WTC11 (cell line): Measurements from ENCODE around the gene MLF2. TPM values are rescaled to one million over a fixed set of nuclear protein-coding genes. Genes with fewer than 3 reads are reported as not detected.

Experiments used
- ATAC-seq: fragments of 200-7000 bp; cut with Tn5 transposase; 2 replicates; pipeline ENCODE4 v1.10.0; 2021; ENCODE audit warnings: mild to moderate bottlenecking, moderate library complexity
- CTCF ChIA-PET: fragments of 300-600 bp; sonication (Branson Sonifier 250); formaldehyde crosslinking; loops from one replicate; lab custom pipeline; 2021; ENCODE audit warnings: antibody characterized with exemption; lab: Charles Lee
- POLR2A ChIA-PET: fragments of 350-600 bp; sonication (Branson Sonifier 250); formaldehyde crosslinking; loops from one replicate; lab custom pipeline; 2021; ENCODE audit warnings: antibody characterized with exemption; lab: Charles Lee
- DNase-seq: peaks from one replicate; pipeline ENCODE4 v3.0.0; 2021; ENCODE audit warnings: low spot score
- H3K27ac Mint-ChIP-seq: 2 replicates; pipeline ENCODE4 v1.8.0; 2021; ENCODE audit warnings: mixed read lengths
- H3K27me3 Mint-ChIP-seq: 2 replicates; pipeline ENCODE4 v1.8.0; 2021; ENCODE audit warnings: low read depth, mild to moderate bottlenecking, moderate library complexity, mixed read lengths
- H3K36me3 Mint-ChIP-seq: 2 replicates; pipeline ENCODE4 v1.8.0; 2021; ENCODE audit warnings: mixed read lengths
- H3K4me1 Mint-ChIP-seq: 2 replicates; pipeline ENCODE4 v1.8.0; 2022; ENCODE audit warnings: mixed read lengths
- H3K4me3 Mint-ChIP-seq: 2 replicates; pipeline ENCODE4 v1.8.0; 2021; ENCODE audit warnings: mild to moderate bottlenecking, moderate library complexity, mixed read lengths
- H3K9me3 Mint-ChIP-seq: 2 replicates; pipeline ENCODE4 v1.8.0; 2021; ENCODE audit warnings: mixed read lengths
- CBFB ChIP-seq: sonication (generic); formaldehyde crosslinking; IDR thresholded peaks from 2 replicates; pipeline ENCODE4 v1.8.1; 2022; ENCODE audit warnings: mild to moderate bottlenecking, low read depth, missing genetic modification reagents
- CREM ChIP-seq: sonication (generic); formaldehyde crosslinking; IDR thresholded peaks from 2 replicates; pipeline ENCODE4 v1.8.1; 2022; ENCODE audit warnings: mild to moderate bottlenecking, missing genetic modification reagents, moderate library complexity
- ERG ChIP-seq: fragments of 250-450 bp; sonication (Bioruptor Pico); IDR thresholded peaks from 2 replicates; pipeline ENCODE4 v1.8.0; 2021; ENCODE audit warnings: mild to moderate bottlenecking
- FOXJ3 ChIP-seq: sonication (generic); formaldehyde crosslinking; IDR thresholded peaks from 2 replicates; pipeline ENCODE4 v1.9.0; 2021; ENCODE audit warnings: missing genetic modification reagents, mild to moderate bottlenecking, borderline replicate concordance
- FOXP1 ChIP-seq: sonication (generic); formaldehyde crosslinking; IDR thresholded peaks from 2 replicates; pipeline ENCODE4 v1.8.0; 2022; ENCODE audit warnings: missing genetic modification reagents, mild to moderate bottlenecking, moderate library complexity, borderline replicate concordance
- JUN ChIP-seq: sonication (generic); formaldehyde crosslinking; IDR thresholded peaks from 2 replicates; pipeline ENCODE4 v1.8.0; 2023; ENCODE audit warnings: mild to moderate bottlenecking, missing genetic modification reagents
- MAX ChIP-seq: sonication (generic); formaldehyde crosslinking; IDR thresholded peaks from 2 replicates; pipeline ENCODE4 v1.8.0; 2022; ENCODE audit warnings: mild to moderate bottlenecking, missing genetic modification reagents
- MLX ChIP-seq: sonication (generic); formaldehyde crosslinking; IDR thresholded peaks from 2 replicates; pipeline ENCODE4 v1.8.1; 2023; ENCODE audit warnings: mild to moderate bottlenecking, missing genetic modification reagents, moderate library complexity
- NR2C2 ChIP-seq: sonication (generic); formaldehyde crosslinking; IDR thresholded peaks from 2 replicates; pipeline ENCODE4 v1.8.0; 2022; ENCODE audit warnings: mild to moderate bottlenecking, missing genetic modification reagents
- RELA ChIP-seq: sonication (generic); formaldehyde crosslinking; IDR thresholded peaks from 2 replicates; pipeline ENCODE4 v1.8.1; 2022; ENCODE audit warnings: missing genetic modification reagents, mild to moderate bottlenecking, borderline replicate concordance
- STAT6 ChIP-seq: sonication (generic); formaldehyde crosslinking; conservative IDR thresholded peaks from 2 replicates; pipeline ENCODE4 v1.8.1; 2023; ENCODE audit warnings: mild to moderate bottlenecking, low read depth, missing genetic modification reagents, moderate library complexity
- ZBTB43 ChIP-seq: sonication (generic); formaldehyde crosslinking; IDR thresholded peaks from 2 replicates; pipeline ENCODE4 v1.8.1; 2023; ENCODE audit warnings: mild to moderate bottlenecking, missing genetic modification reagents
- ZMAT4 ChIP-seq: fragments of 250-450 bp; sonication (Bioruptor Pico); IDR thresholded peaks from 2 replicates; pipeline ENCODE4 v1.9.0; 2021; ENCODE audit warnings: mild to moderate bottlenecking
- ZNF232 ChIP-seq: sonication (generic); formaldehyde crosslinking; IDR thresholded peaks from 2 replicates; pipeline ENCODE4 v1.8.0; 2022; ENCODE audit warnings: mild to moderate bottlenecking, missing genetic modification reagents
- total RNA-seq: library from RNA; stranded (reverse); gene quantifications from 3 replicates; pipeline ENCODE4 v1.2.3, GENCODE V29; 2021
- TF ChIP-seq, protein P1 (sequence below): sonication (generic); formaldehyde crosslinking; IDR thresholded peaks from 2 replicates; pipeline ENCODE4 v1.8.0; 2023; ENCODE audit warnings: mild to moderate bottlenecking, missing genetic modification reagents

Gene MLF2
- total RNA-seq, 1 experiment from 2014 or later = 236 TPM

DNA sequence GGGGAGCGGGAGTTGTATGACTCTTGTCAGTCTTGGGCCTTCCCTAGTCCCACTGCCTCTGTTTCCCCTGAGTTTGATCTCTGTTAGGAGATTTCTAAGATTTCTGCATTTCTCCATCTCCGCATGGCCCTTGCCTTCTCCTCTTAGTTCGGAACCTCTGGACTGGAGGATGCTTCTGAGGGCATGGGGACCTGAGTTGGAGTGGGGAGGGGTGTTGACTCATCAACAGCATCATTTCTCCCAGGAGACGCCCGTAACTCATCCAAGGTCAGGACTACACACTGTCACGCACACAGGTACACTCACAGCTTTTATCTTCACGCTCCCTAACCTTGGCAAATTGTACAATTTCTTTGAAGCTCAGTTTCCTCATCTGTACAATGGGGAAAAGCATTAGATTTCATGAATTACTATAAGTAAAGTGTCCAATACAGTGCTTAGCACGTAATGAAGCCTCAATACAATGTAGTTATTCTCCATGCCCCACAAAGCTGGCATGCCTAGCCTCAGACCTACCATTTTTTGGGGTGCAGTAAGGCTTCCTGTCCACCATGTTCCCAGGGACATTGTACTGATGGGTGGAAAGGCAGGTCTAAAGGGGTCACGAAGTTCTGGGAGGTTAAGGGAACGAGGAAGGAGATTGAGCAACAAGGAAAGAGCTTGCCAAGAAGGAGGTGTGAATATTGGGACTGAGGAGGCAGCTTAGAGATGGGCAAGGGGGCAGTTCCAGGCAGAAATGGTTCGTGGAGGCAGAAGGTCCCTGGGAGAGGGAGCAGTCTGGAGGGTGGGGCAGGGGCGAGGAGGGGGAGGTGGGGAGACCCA, 18.8 kb upstream of the MLF2 start (continued):
- TF ChIP-seq, protein P1, sequence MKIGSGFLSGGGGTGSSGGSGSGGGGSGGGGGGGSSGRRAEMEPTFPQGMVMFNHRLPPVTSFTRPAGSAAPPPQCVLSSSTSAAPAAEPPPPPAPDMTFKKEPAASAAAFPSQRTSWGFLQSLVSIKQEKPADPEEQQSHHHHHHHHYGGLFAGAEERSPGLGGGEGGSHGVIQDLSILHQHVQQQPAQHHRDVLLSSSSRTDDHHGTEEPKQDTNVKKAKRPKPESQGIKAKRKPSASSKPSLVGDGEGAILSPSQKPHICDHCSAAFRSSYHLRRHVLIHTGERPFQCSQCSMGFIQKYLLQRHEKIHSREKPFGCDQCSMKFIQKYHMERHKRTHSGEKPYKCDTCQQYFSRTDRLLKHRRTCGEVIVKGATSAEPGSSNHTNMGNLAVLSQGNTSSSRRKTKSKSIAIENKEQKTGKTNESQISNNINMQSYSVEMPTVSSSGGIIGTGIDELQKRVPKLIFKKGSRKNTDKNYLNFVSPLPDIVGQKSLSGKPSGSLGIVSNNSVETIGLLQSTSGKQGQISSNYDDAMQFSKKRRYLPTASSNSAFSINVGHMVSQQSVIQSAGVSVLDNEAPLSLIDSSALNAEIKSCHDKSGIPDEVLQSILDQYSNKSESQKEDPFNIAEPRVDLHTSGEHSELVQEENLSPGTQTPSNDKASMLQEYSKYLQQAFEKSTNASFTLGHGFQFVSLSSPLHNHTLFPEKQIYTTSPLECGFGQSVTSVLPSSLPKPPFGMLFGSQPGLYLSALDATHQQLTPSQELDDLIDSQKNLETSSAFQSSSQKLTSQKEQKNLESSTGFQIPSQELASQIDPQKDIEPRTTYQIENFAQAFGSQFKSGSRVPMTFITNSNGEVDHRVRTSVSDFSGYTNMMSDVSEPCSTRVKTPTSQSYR = no peak
- no peak for TF ChIP-seq ERG (CRISPR knock-in tag)

DNA sequence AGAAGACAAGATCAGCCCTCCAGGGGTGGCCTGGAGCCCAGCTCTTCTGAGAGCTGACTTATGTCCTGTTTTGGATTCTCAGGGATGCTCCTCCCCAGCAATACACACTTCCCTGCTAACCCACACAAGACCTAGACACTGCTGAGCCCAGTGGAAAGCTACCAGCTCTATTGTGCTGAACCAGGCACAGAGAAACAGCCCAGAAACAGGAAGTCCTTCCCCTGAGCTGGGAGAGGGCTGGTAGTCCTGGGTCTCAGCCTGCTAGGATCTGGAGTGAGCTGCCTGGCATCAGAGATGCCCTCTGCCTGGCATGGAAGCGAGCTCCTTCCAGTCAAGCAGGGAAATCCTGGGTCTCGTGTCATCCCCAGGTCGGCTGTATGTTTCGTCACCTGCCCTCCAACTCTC, 18.2 kb upstream of the MLF2 start:
- TF ChIP-seq MAX (CRISPR knock-in tag) (no peak), FOXP1 (no peak), NR2C2 (CRISPR knock-in tag) (no peak), ZBTB43 (CRISPR knock-in tag) (no peak), RELA (CRISPR knock-in tag) (no peak)
- TF ChIP-seq, protein P1 = no peak
- Mint-ChIP-seq H3K27ac (peak overlapping the region; percentile 76), H3K4me1 (peaks cover 61% of the 10 kb centered on the region), H3K27me3 (peaks cover 43% of the 10 kb centered on the region), H3K4me3 (no peak overlapping the region), H3K9me3 (no peaks in the 10 kb centered on the region), H3K36me3 (peaks cover 13% of the 10 kb centered on the region)
- ChIA-PET CTCF (interaction anchor here (1.1 to 10.5 kb wide), 7 partner anchors 7 to 233 kb away, joined by 3 to 234 read pairs (median 4); partner anchors contain the start of genes COPS7A, MLF2 and P3H3), POLR2A (interaction anchor here (1.0 to 1.5 kb wide), 3 partner anchors 25 to 175 kb away, joined by 3 to 4 read pairs (median 3); no protein-coding TSS in a partner anchor)
- DNase-seq = no peak
- ATAC-seq = no peak

GRCh38 chr12:6770600-6770999, 17.7 kb upstream of the MLF2 start:
- TF ChIP-seq ZNF232 (CRISPR knock-in tag) (no peak), JUN (CRISPR knock-in tag) (no peak), ZMAT4 (CRISPR knock-in tag) (no peak), CREM (no peak), MLX (CRISPR knock-in tag) (no peak), STAT6 (CRISPR knock-in tag) (no peak), FOXJ3 (CRISPR knock-in tag) (no peak), CBFB (CRISPR knock-in tag) (no peak)
- TF ChIP-seq, all 79 proteins: peak for 0
- POLR2A ChIA-PET = interaction anchor here (1.5 kb wide), 2 partner anchors 25 to 54 kb away, joined by 3 to 4 read pairs; no protein-coding TSS in a partner anchor
- Mint-ChIP-seq H3K4me1 (peaks cover 61% of the 10 kb centered on the region), H3K36me3 (peaks cover 13% of the 10 kb centered on the region), H3K27ac (peak overlapping the region; percentile 76), H3K4me3 (no peak overlapping the region), H3K9me3 (no peaks in the 10 kb centered on the region), H3K27me3 (peaks cover 39% of the 10 kb centered on the region)
- CTCF ChIA-PET = interaction anchor here (1.1 to 10.5 kb wide), 4 partner anchors 10 to 233 kb away, joined by 3 to 234 read pairs (median 57); partner anchors contain the start of genes MLF2 and P3H3
- ATAC-seq (no peak), DNase-seq (no peak)
